T-helper 9 cell (primary cell): ENCODE results near the gene SAXO2.
"Not testable (repeated sequence)": the region's sequence is repeated elsewhere in the genome, so short reads cannot be mapped to it uniquely, and the experiment has no call there.

Source experiments
- DNase-seq: peaks from one replicate; pipeline ENCODE4 v3.0.0-alpha.2; 2020

The SAXO2 gene

GRCh38 chr15:82314769-82315518 lies 52.3 kb downstream of the SAXO2 start:
- DNase-seq, result no peak

GRCh38 chr15:82315519-82316246 lies 53.1 kb downstream of the SAXO2 start:
- no peak for DNase-seq

- DNase-seq, result not testable (repeated sequence)
Observed at GRCh38 chr15:82316247-82317090, 53.9 kb downstream of the SAXO2 start.

GRCh38 chr15:82317091-82317489 lies 54.5 kb downstream of the SAXO2 start:
- no peak for DNase-seq

GRCh38 chr15:82317516-82317915 lies 54.9 kb downstream of the SAXO2 start:
- not testable (repeated sequence) for DNase-seq

GRCh38 chr15:82318281-82318680 lies 55.7 kb downstream of the SAXO2 start:
- DNase-seq, result not testable (repeated sequence)

- not testable (repeated sequence) for DNase-seq
Observed at GRCh38 chr15:82319522-82320278, 57.1 kb downstream of the SAXO2 start.

- DNase-seq, result not testable (repeated sequence)
Observed at GRCh38 chr15:82320861-82321260, 58.2 kb downstream of the SAXO2 start.

- DNase-seq, result not testable (repeated sequence)
Observed at GRCh38 chr15:82322488-82322887, 59.9 kb downstream of the SAXO2 start.

- DNase-seq, result not testable (repeated sequence)
Observed at GRCh38 chr15:82324831-82325230, 62.2 kb downstream of the SAXO2 start.

GRCh38 chr15:82325646-82326045 lies 63.0 kb downstream of the SAXO2 start:
- not testable (repeated sequence) for DNase-seq

- DNase-seq, result not testable (repeated sequence)
Observed at GRCh38 chr15:82326896-82327295, 64.3 kb downstream of the SAXO2 start.

GRCh38 chr15:82327372-82327771 lies 64.8 kb downstream of the SAXO2 start:
- not testable (repeated sequence) for DNase-seq

- DNase-seq, result not testable (repeated sequence)
Observed at GRCh38 chr15:82329039-82329438, 66.4 kb downstream of the SAXO2 start.

GRCh38 chr15:82330921-82331320 lies 68.3 kb downstream of the SAXO2 start:
- DNase-seq, result not testable (repeated sequence)

- not testable (repeated sequence) for DNase-seq
Observed at GRCh38 chr15:82331576-82332304, 69.1 kb downstream of the SAXO2 start.

GRCh38 chr15:82332711-82333602 lies 70.3 kb downstream of the SAXO2 start:
- not testable (repeated sequence) for DNase-seq

GRCh38 chr15:82333603-82334553 lies 71.3 kb downstream of the SAXO2 start:
- DNase-seq, result not testable (repeated sequence)
